GM19455 (cell line): Measurements from ENCODE around the gene DENND2D.

Source experiments
- ATAC-seq: cut with Tn5 transposase; IDR thresholded peaks from one replicate; pipeline ENCODE4 v1.9.1; 2021; ENCODE audit not compliant: unreplicated experiment

DENND2D gene, protein sequence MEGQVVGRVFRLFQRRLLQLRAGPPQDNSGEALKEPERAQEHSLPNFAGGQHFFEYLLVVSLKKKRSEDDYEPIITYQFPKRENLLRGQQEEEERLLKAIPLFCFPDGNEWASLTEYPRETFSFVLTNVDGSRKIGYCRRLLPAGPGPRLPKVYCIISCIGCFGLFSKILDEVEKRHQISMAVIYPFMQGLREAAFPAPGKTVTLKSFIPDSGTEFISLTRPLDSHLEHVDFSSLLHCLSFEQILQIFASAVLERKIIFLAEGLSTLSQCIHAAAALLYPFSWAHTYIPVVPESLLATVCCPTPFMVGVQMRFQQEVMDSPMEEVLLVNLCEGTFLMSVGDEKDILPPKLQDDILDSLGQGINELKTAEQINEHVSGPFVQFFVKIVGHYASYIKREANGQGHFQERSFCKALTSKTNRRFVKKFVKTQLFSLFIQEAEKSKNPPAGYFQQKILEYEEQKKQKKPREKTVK

DNA sequence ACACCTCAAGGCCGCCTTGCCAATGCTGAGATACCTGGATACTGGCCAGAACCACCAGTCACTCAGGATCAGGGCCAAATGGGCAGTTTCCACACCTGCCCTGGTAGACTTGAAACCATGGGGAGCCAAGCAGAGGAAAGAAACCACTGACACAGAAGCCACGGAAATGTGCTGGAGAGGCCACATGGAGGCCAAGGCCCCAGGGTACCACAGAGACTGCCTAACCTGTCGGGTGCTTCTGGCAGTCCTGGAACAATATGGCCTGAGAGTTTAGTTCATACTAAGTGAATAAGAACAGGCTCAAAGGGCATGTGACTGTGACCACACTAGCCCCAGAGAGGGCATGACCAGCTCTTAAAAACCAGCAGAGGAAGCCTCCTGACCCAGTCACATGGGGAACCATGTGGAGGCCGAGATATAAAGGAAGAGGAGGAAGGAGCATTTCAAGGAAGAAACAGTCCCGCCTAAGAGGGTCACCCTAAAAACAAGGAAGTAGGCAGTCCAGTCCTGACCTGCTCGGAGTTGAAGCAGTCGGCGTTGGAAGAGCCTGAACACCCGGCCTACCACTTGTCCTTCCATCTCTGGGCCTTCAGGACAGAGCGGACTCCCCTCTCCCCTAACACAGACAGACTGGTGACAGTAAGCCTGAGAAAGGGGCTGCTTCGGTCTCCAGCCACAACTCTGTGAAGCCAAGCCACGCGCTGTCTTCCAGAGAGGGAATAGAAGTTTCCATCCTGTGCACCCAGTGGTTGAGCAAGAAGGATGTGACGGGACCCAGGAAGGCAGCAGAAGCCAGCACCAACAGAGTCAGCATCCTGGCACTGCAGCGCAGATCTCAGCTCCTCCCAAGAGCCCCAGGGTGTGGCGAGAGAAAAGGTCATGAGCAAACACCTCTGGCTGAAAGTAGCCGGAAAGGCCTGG lies at the start of gene DENND2D:
TSS of gene DENND2D (minus strand) at position 766 of the 921 bp plus-strand sequence. CDS start at position 579, 187 bp downstream.
- no peak for ATAC-seq

DNA sequence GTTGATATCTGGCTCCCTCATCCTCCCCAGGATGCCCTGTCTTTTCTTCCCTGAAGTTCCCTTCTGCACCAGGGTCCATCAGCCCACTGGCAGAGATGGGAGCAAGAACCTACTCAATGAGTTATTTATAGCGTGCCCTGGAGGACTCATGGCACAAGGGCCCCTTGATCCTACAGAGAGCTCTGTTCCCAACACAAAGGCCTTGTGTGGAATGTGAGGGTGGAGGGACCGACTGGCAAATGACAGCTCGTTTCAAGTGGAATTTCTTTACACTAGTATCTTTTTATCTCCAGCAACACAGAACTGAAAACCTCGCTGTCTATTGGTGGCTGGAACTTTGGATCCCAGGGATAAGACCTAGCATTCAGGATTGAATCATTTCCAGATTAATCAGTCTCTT lies 49.5 kb upstream of the DENND2D start:
- no peak for ATAC-seq

DNA sequence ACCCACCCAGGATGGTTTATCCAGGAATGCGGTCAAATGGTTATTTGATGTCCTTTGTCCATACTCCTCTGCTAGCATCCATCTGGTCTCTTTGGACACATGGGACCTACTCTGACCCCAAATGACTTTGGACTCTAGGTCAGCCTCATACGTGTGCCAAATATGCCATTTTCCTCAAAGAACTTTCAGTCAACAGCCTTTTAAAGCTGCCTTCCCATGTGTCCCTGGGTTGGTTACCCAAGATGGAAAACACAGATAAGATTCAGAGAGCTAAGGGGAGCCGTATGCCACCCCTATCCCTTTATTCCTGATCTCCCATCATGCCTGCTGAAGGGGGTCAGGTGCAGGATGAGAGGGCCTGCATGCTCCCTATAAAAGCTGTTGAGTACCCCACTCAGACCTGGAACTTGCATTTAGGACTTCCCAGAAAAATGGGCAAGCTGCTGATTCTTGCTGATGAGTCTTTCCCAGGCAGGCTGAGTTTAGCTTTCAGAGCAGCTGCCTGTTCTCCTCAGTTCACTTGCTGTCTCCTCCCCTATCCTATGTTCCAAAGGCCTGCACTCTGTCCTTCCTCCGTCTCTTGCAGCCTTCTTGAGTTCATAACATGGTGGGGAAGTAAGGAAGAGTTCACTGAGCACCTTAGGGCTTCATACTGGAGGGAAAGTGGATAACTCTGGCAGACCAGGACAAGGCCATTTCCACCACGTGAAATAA lies 46.8 kb upstream of the DENND2D start:
- no peak for ATAC-seq

DNA sequence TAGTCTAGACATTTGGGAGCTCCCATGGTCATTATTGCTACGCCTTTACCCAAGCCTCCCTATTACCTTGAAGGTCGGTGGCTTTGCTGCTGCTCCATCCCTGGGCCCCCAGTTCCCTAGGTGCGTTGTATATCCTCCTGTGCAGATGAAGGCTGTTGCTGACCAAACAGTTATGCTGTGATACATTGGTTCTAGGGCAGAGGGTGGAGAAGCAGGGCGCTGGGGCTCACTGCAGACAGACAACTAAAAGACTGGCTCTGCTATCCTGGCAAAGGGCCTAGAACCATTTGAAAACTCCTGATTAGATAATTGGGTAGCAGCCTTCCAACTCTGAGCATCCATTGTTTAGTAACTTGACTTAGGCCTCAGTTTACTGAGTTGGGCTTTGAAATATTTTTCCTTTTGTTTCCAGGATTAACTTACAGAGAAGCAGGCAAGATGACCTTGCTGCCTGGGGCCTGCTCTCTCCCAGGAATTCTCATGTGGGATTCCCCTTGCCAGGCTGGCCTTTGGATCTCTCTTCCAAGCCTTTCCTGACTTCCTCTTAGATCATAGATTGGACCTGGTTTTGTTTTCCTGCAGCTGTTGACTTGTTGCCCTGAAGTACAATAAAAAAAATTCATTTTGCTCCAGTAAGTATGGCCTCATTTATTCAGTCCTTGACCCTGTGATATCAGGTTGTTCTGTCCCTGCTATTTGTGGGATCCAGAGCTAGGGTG lies 42.5 kb upstream of the DENND2D start:
- ATAC-seq, result no peak

DNA sequence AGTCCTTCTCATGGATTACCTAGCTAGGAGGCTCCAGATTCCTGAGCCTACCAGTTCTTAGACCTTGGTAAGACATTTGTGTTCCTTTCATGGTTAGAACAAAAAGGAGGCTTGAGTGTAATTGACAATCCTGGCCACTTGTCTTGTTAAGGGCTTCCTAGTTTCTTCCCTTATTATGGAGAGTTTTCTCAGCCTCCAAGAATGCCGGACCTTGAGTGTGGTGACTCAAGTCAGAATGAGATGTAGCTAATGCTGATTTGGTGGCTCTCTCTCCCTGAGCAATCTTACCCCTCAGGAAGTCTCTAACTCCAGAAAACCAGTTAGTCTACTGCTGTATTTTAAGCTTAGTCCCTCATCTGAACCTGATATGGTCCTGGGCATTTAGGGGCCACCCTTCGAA lies 41.4 kb upstream of the DENND2D start:
- no peak for ATAC-seq

DNA sequence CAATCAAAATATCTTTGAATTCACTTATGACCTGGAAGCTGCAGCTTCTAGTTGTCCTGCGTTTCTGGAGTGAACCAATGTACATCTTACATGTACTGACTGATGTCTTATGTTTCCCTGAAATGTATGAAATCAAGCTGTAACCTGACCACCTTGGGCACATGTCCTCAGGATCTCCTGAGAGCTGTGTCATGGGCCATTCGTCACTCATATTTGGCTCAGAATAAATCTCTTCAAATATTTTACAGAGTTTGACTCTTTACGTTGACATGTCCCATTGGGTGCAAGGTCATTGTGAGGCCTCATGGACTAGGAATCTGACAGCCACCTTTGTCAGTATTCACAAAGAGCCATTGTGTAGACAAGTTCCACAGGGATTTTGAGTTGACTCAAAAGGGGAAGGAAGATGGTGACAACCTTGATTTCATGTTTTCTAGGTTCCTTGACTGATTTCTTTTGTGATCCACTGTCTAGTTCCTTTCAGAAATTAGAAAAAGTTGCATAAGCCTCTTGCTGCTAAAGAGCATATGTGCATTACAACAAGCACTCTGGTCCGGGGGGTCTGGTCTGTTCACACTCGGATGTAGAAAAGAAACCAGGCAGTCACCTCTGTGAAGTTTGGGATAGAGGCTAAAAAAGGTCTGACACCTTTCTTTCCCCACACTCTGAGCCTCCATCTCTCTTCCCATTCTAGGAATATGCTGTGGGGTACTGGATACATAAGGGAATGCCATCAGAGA lies 37.8 kb upstream of the DENND2D start:
- no peak for ATAC-seq

DNA sequence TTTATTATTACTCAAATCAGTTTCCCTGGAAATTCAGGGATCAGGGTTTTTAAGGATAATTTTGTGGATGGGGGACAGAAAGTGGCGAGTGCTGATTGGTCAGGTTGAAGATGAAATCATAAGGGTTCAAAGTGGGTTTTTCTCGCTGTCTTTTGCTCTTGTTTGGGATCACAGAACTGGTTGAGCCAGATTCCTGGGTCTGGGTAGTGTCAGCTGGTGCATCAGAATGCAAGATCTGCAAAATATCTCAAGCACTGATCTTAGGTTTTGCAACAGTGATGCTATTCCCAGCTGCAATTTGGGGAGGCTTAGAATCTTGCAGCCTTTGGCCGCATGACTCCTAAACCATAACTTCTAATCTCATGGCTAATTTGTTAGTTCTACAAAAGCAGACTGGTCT lies 36.4 kb upstream of the DENND2D start:
- no peak for ATAC-seq

DNA sequence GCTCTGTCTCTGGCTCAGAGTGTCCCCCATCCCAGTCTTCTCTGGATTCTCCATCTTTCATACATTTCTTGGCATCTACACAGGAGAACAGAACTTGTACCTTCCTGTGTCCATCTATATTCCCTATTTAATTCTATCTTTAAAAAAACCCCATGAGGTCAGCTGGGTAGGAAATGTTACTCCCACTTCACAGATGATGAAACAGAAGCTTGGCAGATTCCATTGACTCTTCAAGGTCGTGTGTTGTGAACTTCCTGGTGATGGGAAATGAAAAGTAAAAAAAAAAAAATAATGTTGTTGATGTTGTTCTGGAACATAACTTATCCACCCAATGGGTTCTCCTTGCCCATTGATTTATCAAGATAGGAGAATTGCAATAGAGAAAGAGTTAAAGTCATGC lies 35.9 kb upstream of the DENND2D start:
- no peak for ATAC-seq

DNA sequence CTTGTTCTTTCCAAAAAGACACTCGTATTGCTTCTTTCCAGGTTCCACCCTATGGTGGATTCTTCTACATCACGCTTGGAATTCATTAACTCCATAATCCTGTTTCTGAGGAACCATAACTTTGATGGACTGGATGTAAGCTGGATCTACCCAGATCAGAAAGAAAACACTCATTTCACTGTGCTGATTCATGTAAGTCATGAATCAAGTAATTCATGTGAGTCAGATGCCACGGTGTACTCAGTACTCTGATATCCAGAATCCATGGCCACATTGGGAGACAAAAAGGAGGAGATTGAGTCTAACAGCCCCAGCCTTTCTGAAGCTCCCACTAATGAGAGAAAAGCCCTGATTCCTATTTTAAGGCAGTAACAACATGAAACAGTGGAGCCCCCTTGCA lies 34.4 kb upstream of the DENND2D start:
- ATAC-seq, result no peak

DNA sequence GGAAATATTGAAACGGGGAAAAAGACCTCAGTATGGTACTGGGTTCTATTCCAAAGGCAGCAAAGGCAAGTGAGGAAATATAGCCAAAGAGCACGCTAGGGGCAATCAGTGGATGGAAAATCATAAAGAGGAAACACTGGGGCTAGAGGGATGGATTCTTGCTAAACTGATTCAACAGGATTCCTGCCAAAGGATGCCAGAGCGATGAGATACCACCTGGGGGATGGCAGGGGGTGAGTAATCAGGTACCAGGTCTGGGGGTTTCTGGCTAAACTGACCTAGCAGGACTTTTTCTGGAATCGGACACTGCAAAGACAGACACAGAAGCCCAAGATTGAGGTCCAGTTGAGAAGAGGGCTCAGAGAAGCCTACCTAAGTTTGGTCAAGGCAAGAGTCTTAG lies 33.8 kb upstream of the DENND2D start:
- ATAC-seq, result no peak

DNA sequence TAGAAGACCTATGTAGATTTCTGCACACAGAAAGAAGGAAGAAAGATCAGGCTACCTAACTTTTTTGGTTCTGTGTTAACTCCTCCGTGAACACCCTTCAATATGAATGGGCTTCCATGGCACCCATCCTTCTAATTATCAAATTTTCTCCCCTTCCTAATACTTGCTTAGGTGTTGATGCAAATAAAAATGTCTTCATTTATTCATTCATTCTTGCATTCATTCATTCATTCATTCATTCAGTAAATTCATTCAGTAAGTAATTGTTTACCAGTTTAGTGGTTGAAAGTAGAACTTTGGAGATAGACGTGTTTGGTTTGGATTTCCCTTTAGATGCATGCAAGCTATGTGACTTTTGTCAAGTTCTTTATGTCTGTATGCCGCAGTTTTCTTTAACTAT lies 31.7 kb upstream of the DENND2D start:
- ATAC-seq, result no peak

DNA sequence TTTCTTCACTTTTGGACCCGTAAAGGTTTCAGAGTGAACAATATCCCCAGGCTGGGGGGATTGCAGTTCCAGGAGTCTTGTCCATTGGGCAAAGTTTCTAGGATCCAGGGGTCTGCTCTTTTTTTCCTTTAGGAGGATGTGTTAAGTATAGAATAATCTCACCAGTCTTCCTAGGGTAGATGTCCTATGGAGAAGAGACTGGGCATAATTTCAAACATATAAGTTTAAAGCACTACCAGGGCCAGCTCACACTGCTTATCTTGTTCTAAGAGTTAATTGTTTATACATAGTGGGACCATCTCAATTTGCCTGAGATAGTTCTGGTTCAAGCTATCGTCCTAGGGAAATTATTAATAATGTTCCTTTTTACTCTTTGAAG lies 28.3 kb upstream of the DENND2D start:
- ATAC-seq, result no peak

DNA sequence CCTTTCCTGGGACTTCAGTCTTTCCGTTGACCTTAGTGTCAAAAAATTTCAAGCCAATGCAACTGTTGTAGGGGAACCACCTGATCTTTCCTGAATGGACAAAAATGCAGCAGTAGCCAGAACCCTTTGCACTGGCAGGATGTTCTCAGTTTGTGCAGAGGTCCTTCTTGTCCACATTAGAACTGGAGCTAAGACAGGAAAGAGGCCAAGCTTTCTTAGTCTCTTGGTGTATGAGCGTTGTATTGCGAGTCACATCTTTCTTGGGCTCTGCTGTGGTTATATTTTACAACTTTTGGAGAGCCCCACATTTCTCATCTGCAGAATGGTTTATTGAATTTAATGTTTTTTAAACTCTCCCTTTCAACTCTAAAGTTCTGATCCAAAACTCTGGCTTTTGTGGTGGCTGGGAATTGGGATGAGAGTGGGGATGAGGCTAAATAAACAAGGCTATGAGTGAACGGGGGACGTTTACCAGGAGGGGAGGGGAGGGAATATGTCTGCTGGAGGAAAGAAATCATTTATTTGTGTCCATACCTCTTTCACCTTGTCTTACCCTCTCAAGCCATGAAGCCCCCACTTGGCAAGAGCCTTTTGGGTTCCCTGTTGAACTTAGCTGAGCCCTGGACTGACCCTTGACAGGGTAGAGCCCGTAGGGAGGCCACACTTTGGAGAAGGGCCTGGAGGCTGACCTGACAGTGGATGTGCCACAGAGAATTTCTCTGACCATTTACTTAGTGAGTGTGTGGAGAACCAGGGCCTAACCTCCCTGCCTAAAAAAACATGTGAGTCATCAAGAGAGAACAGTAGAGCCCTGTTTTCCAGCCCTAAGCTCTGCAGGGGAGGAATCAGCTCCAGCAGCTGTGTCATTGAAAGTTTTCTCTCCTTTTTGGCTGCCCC lies 27.7 kb upstream of the DENND2D start:
- no peak for ATAC-seq

DNA sequence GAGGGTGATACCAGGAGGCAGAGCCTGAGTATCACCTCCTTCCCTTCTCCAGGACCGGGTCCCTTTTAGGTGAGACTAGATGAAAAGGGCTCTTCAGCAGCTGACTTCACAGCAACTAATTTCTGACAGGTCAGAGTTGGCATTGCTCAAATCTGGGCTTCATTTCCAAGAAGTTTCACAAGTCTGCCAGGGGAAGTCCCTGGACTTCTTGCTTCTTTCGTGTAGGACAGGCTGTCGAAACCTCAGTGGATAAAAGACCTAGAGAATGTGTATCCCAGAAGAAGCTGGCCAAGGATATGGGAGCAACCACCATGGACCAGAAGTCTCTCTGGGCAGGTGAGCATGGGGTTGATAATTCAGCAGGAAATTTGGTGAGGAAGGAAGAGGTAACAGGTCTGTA lies 27.0 kb upstream of the DENND2D start, which contains the start of gene CHI3L2:
TSS of gene CHI3L2 (plus strand) at position 280 of the 400 bp plus-strand sequence. CDS start at position 297, 17 bp downstream.
- no peak for ATAC-seq

DNA sequence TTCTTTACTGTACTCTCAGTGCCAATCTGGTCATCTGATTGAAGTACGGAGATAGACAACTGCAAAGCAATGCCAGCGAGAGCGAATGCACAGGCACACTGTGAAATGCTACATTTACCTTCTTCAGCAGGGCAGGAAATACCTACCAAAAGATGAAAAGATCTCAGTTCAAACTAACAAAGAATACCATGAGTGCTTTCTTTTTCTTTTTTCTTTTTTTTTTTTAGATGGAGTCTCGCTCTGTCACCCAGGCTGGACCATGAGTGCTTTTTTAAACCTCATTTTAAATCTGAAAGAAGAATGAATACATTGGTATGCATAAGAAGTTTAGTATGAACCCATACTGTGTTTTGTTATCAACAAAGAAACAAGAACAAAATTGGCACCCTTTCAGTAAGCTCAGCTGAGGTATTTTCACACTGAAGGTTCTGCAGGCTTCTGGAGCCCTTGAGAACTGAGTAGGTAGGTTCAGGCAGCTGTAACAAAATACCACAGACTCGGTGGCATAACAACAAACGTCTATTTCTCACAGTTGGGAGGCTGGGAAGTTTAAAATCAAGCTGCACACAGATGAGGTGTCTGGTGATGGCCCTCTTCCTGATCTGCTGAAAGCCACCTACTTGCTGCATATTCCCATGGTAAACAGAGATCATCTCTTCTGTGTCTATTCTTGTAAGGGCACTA lies 25.4 kb upstream of the DENND2D start:
- ATAC-seq, result no peak

DNA sequence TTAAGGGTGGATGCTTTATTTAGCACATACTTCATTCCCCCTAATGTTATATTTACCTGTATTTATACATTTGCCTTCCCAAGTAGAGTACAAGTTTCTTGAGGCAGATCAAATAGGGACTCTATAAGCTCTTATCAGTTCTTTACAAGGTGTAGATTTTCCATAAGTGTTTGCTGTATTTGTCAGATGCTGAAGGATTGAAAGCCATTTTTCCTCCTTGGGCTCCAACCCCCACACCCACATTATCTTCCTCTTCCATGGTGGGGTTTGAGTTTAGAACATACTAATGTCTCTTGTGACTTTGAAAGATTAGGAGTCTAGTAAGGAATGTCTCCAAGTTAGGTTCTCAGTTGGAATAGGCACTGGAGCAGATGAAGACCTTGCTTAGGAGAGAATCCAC lies 24.6 kb upstream of the DENND2D start:
- ATAC-seq, result no peak

DNA sequence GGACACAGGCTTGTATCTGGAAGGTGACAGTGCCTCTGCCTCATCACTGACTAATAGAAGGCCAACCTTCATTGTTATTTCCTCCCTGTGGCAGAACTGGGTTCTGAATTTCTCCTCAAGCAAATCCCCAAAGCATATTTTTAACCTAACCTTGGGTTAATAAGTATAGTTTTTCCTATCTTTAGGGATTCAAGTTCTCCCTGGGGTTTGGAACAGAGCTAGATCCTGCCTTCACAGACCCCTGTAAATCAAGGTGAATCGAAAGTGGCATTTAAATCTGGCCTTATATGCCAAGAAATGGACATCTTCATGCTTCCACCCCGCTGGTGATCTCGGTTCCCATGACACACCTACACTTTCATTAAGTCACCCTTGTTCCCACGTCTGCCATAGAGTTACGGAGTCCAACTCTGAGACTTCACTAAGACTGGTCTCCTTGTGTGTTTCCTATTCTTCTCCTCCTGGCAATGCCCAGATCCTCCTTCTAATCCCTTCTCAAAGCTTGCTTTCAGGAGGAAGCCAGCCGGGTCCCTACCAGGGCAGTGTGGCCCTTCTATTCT lies 22.8 kb upstream of the DENND2D start:
- ATAC-seq, result no peak
